ENCODE measurements around the gene ING1.
"Not testable (repeated sequence)": the region's sequence is repeated elsewhere in the genome, so short reads cannot be mapped to it uniquely, and the experiment has no call there.

The ING1 gene

DNA sequence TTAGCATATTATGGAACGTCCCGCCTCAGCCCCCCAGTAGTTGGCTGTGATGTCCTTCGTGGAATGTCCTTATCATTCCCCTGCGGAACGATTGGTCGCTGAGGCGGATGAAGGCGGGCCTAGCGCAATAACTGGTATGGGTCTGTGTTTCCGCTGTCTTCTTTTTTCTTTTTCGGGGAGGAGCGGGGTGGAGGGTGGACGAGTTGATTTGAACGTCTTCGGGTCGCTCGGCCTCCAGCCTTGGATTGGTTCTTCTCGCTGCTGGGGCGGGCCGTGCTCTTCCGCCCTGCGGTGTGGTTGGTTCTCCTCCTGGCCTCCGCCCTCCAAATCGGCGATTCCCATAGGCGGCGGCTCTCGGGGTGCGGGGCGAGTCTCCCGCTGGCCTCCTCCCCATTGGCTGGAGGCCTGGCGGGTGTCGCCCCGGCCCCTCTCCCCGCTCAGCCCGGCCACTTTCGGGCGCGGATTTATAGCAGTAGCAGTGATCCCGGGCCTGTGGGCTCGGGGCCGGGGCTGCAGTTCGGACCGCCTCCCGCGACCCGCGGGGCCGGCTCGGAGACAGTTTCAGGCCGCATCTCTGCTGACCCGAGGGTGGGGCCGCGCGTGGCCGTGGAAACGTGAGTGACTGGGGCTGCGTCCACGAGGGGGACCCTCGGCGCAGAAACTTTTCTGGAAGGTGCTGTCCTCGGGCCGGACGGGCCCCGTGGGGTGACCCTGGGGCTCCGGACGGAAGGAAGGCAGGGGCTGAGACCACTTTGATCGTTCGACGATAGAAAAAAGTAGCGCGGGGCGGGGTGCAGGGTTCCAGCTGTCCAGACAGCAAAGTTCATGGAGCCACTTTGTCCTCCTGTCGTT, 2.1 kb downstream of the ING1 start:
- DNase-seq (ENCODE audit: low spot score) = peak; percentile 91

DNA sequence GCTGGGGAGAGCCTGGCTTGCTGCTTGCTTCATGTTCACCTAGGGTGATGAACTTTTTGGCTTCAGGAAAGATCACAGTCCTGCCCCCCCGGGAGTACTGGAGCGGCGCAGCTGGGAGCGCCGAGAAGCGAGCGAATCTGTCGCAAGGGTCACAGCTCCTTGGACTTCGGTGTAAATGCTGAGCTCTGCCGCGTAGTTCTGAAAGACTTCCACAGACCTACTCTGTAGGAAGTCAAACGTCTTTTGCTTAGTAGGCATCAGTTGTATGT, 2.7 kb downstream of the ING1 start:
- no peak for DNase-seq (ENCODE audit: low spot score)

DNA sequence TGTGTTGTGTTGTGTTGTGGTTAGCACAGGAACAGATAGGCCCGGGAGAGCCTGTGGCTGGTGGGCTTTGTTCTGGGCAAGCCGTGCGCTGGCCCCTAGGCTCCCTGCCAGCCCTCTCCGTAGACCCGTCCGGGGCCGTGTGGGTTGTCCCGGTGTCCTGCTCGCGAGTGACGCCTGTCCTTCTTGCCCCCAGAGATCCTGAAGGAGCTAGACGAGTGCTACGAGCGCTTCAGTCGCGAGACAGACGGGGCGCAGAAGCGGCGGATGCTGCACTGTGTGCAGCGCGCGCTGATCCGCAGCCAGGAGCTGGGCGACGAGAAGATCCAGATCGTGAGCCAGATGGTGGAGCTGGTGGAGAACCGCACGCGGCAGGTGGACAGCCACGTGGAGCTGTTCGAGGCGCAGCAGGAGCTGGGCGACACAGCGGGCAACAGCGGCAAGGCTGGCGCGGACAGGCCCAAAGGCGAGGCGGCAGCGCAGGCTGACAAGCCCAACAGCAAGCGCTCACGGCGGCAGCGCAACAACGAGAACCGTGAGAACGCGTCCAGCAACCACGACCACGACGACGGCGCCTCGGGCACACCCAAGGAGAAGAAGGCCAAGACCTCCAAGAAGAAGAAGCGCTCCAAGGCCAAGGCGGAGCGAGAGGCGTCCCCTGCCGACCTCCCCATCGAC, 5.7 kb downstream of the ING1 start:
- no peak for DNase-seq (ENCODE audit: low spot score)

DNA sequence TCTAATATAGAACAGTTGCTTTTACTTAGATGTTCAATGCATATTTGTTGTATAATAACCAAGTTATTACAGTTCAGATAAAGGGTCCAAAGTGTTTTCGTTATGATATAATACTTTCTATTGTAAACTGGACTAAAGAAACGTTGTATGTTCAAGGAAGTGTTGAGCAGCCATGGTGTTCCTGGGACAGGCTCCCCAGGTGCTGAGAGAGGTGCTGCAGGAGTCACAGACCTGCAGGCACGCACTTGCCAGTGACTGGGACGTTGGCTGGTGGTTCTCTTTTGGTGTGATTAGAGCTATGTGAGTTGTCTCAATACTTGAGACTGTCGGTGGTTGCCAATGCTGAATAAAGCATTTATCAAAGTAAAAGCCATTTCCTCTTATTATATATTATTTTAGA, 9.5 kb downstream of the ING1 start:
- DNase-seq (ENCODE audit: low spot score) = no peak

DNA sequence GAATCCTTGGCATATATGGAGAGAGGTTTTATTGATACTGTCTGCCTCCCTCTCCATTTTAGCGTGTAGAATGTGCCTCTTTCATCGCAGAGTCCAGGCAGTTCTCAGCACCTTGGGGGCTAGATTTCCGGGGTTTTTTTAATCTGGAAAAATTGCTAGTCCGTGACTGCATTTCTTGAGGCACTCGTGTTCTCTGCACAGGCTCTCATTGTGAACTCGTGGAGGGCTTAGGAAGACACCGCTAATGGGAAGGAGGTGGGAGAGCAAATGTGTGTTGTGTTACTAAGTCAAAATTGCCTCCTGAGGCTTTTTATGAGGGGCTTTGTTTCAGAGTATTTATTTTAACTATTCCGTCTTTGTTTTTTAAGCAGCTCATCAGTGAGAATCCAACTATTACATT, 10.1 kb downstream of the ING1 start:
- no peak for DNase-seq (ENCODE audit: low spot score)

DNA sequence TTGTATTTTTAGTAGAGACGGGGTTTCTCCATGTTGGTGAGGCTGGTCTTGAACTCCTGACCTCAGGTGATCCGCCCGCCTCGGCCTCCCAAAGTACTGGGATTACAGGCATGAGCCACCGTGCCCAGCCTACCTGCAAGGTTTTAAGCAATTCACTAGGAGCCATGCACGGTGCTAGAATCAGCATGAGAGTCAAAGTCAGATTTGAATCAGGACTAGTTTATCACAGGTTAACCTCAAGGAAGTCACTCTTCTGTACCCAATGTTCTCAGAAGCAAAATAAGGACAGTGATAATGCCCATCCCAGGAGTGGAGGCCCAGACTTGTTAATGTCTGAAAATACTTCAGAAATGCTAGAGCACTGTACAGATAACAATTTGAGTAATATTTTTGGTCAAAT, 12.7 kb downstream of the ING1 start:
- not testable (repeated sequence) for DNase-seq (ENCODE audit: low spot score)

DNA sequence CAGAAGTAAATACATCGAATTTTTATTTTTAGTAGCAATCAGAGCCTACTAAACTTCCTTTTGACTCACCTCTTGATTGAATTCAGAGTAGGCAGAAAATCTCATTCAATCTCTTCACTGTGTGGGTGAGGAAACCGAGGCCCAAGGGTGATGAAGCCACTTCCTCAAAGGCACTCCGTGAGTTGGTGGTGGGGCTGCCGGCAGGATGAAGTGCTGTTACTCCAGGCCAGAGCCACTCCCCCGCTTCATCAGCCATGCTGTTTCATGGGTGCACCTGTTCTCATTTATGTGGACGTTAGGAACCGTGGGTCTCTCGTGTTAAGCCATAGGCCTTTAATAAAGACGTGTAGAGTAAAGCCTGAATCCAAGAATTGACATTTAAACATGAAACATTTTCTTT, 13.2 kb downstream of the ING1 start:
- no peak for DNase-seq (ENCODE audit: low spot score)

DNA sequence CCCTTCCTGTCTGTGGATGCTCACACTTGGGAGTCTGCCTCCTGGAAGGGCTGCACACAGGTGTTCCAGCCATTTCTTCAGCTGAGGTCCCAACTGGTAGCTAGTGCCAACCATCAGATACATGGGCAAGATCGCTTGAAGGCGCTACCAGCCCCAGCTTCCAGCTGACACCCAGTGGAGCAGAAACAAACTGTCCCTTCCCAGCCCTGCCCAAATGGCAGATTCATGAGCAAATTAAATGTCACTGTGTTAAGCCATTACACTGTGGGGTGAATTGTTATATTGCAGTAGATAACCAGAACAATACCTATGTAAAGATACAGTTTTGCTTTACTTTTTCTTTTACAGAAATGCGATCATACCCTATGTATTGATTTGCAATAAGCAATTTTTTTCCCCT, 17.6 kb downstream of the ING1 start:
- no peak for DNase-seq (ENCODE audit: low spot score)

DNA sequence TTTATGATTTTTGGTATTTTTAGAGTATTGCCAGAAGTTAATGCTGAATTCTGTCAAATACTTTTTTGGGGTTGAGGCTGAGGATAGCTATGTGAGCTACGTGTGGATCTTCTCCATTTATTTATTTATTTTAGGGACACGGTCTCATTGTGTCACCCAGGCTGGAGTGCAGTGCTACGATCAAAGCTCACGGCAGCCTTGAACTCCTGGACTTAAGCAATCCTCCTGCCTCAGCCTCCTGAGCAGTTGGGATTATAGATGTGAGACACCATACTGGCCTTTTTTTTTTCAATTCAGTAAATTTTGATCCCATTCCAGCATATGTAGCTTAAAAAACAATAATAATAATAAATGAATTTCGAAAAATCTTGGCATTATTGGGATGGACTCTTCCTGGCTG, 21.1 kb downstream of the ING1 start:
- DNase-seq (ENCODE audit: low spot score) = no peak

DNA sequence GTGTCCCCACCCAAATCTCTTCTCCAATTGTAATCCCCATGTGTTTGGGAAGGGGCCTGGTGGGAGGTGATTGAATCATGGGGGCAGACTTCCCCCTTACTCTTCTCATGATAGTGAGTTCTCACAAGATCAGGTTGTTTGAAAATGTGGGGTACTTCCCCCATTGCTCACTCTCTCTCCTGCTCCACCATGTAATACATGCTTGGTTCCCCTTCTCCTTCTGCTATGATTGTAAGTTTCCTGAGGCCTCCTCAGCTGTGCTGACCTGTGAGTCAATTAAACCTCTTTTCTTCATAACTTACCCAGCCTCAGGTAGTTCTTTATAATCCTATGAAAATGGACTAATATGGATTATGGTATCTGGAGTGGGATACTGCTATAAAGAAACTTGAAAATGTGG, 24.1 kb downstream of the ING1 start:
- no peak for DNase-seq (ENCODE audit: low spot score)

DNA sequence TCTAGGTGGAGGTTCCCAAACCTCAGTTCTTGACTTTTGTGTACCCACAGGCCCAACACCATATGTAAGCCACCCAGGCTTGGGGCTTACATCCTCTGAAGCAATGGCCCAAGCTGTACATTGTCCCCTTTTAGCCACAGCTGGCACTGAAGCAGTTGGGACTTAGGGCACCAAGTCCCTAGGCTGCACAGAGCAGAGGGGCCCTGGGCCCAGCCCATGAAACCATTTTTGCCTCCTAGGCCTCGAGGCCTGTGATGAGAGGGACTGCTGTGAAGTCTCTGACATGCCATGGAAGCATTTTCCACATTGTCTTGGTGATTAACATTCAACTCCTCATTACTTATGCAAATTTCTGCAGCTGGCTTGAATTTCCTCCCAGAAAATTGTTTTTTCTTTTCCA, 30.2 kb downstream of the ING1 start:
- DNase-seq (ENCODE audit: low spot score) = no peak

DNA sequence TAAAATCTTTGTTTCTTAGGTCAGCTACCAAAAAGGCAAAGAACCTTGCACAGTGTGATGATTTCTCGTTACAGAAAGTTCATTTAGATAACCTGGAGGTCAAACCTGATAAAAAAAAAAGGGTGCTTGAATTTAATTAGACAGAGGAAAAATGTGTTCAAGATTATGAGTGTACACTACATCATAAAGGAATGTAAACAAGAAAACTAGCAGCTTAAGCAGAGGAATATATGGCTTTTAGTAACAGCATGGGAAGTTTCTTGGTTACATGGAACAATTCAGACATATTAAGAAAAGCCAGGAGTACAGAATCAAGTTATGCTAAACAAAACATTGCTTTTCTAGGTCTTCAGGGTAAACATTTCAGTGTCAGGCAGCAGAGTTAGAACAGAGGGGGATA, 32.9 kb downstream of the ING1 start:
- no peak for DNase-seq (ENCODE audit: low spot score)

DNA sequence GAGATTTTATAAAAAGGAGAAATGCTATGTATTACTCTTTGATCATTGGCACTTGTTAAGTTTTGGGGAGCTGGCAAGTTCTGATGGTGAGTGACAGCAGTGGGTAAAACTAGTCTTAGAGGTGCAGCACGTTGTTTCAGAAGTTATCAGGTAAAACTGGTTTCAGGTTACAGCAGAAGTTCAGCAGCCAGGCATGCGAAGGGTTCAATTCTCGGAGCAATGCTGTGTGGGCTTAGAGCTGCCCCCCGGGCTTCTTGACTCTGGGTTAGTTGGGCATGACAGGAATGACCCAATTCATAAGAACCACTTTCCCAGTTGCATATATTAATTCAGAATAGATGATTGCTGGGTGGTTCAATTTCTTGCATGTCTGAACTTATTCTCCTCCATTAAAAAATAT, 34.8 kb downstream of the ING1 start:
- DNase-seq (ENCODE audit: low spot score) = no peak

DNA sequence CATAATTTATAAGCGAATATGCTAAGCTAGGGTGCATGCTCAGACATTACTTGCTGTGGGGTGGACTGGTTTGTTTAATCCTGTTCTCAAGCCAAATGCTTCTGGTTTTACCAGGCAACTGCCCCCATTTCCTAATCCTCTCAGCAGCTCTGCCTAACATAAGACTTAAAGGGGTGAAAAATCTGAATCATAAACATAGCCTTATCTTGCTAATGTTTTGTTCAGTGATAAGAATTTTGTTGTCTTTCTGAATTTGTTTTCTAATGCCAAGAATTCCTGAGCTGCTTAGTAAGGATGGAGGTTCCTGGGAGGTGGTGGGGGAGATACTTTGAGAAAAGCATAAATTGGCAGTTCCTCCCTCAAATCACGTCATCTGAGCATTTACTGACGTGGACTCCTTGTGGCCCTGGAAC, 42.7 kb downstream of the ING1 start:
- no peak for DNase-seq (ENCODE audit: low spot score)

DNA sequence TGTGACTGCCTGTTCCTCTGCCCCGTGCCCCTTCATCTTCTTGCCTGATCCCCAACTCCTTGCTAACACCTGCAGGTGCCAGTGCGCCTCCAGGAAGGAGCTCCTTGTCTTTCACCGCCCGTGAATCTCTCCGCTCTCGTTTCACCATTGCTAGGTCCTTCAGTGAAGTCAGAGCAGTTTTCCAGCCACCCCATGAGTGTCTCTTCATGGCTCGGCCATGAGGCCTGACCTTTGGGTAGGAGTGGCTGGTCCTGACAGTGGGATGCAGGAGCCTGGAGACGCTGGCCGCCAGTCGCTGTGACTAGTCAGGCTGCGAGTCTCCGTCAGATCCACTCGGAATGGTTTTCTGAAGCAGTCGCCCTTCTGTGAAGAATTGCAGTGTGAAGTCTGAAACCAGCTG, 43.8 kb downstream of the ING1 start:
- no peak for DNase-seq (ENCODE audit: low spot score)

DNA sequence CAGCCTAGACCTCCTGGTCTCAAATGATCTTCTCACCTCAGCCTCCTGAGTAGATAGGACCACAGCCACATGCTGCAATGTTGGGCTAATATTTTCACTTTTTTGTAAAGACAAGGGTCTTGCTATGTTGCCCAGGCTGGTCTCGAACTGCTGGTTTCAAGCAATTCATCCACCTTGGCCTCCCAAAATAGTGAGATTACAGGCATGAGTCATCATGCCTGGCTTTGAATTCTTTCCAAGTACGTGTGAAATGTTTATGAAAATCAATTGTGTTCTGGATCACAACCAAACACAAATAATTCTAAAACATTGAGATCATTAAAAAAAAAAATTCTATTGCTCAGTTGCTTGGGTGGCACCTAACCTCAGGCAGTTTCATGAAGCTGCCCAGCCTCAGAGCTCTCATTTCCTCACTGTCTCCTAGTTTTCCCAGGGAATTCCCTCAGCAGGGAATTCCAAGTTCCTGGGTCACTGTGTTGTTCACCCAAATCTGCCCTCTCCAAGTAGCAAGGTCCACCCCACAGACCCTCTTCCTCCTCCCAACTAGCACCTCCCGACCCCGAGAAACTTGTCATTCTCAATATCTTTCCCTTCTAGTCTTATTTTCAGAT, 44.8 kb downstream of the ING1 start:
- no peak for DNase-seq (ENCODE audit: low spot score)

DNA sequence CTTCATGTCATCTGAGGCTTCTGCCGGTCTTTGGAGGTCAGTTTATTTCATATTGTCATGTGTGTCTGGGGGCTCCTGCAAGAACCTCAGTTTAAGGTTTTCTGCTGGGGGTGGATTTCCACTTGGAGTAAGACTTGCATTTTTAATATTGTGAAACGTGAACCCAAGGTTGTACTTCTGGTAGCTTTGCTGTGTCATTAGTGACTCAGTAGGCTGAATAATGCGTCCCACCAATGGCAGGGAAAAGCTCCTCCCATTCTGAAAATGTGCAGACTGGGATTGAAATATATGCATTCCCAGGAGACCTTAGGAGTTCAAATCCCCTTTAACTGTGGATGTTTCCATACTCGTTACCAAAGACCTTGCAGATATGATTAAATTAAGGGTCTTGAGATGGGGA, 46.2 kb downstream of the ING1 start:
- DNase-seq (ENCODE audit: low spot score) = no peak

DNA sequence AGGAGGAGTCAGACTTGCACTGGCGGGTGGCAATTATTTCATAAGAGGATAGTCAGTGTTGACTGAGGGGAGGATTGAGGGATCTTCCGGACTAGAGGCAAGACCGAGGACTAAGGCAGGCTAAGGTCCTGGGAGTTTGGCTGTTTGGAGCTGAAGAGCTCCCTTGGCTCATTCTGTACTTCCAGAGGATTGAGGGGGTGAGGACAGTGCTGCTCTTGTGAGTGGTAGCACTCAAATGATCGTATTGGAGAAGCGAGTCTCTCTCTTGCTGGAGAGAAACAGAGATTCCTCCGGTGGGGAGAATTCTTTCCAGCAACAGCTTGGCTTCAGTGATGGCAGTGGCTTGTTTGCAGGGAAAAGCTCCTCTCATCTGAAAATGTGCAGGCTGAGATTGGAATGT, 47.1 kb downstream of the ING1 start:
- no peak for DNase-seq (ENCODE audit: low spot score)

DNA sequence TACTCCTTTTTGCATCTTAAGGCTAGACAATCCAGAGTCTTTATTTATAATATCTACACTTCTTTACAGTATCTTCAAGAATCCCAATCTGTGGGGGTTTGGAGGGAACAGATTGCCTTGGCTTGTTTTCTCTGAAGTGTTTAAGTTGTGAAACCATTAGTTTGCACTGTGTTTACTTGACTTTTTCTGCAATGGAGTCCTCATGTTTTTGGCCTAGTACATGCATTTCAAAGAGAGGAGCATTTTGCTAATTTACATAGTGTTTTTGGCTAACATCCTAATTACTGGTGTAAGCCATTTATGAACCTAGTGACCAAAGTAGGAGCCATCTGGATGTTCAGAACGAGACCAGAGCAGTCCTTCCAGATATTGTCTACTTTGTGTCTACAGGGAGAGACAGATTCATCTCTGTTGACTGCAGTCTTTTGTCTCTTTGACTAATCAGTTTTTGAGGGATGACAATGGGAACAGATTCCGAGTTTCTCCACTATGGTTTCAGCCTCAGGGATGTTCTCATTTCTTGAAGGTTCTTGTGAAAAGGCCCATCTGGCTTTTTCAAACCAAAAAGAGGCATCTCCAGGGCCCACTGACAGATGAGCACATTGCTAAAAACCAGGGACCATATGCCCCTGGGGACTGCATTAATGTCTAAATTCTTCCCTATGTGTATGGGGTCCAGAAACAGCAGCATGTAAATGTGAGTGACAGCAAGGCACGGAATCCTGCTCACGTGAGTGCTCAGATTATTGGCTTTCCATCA, 53.4 kb downstream of the ING1 start:
- no peak for DNase-seq (ENCODE audit: low spot score)

DNA sequence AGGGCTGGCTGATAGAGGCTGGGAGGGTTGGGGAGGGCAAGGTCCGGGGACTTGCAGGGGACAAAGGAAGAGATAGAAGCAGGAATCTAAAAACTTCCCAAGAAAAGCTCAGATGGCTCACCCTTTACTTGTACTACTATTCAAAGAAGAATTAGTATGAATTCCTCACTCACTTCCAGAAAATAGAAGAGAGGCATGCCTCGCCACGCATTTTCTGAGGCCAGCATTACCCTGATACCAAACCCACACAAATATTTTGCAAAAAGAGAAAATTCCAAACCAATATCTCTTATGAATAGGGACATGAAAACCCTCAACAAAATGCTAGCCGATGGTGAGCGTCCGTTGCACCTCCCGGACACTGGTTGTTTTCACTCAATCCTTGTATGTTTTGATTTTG, 54.0 kb downstream of the ING1 start:
- no peak for DNase-seq (ENCODE audit: low spot score)

DNA sequence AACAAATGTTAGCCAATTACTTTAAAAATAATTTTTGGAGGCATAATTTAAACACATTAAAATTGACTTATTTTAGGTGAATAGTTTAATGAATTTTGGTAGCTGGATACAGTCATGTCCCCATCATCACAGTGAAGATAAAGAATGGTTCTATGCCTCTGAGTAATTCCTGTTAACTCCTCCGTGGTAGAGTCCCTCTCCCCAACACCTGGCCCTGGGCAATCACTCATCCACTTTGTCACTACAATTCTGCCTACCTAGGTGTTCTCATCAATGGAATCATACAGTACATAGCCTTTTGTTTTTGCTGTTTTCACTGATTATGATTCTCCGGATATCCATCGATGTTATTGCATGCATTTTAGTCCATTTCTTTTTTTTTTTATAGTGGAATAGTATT, 55.6 kb downstream of the ING1 start:
- DNase-seq (ENCODE audit: low spot score) = no peak

DNA sequence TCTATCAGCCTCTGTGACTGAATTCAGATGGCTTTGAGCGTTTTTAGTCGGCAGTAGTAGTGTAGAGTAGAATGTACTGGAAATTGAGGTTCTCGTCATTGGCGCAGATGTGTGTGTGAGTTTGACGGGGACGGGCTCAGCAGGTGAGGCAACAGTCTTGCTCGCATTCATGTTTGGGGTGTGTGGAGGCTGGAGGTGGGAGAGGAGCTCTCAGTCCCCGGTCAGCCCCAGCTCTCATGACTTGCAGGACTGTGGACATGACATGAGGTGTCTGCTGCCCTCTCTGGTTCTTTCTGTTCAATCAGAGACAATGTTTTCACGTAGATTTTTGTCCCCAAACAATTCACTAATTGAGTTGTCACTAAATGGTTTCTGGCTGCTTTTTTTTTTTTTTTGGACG, 57.2 kb downstream of the ING1 start:
- no peak for DNase-seq (ENCODE audit: low spot score)

DNA sequence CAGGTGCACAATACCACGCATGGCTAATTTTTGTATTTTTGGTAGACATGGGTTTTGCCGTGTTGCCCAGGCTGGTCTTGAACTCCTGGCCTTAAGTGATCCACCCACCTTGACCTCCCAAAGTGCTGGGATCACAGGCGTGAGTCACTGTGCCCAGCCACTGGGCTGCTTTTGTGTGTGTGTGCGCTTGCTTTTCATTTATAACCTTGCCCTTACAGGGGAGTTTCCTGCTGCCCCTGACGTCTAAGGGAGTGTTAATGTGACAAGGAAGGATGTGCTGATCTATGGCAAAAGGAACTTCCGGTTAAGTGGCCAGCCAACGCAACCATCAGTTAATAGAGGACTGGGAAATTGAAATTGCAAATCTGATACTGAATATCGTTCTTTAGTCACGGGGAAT, 57.7 kb downstream of the ING1 start:
- DNase-seq (ENCODE audit: low spot score) = no peak

Data from HuH-7 (cell line).